Naive thymus-derived CD4-positive, alpha-beta T cell (primary cell): ENCODE results near the gene CEP164. TPM values are rescaled to one million over a fixed set of nuclear protein-coding genes. Genes with fewer than 3 reads are reported as not detected.

Experiments used
- ATAC-seq: fragments of 150-1000 bp; cut with Tn5 transposase; 2 replicates; pipeline ENCODE4 v1.10.0; 2021; ENCODE audit warnings: mild to moderate bottlenecking, moderate library complexity
- CTCF ChIA-PET: fragments of 350-600 bp; sonication (Branson Sonifier 250); formaldehyde crosslinking; loops from one replicate; lab custom pipeline; 2021; ENCODE audit warnings: antibody characterized with exemption; lab: Charles Lee
- POLR2A ChIA-PET: fragments of 350-600 bp; sonication (Branson Sonifier 250); formaldehyde crosslinking; loops from one replicate; lab custom pipeline; 2021; ENCODE audit warnings: antibody characterized with exemption, inconsistent platforms; lab: Charles Lee
- DNase-seq, 9 donors: peaks; one replicate each; pipeline versions ENCODE4 v3.0.0 to v3.0.0-alpha.2; 2020 to 2022; ENCODE audit warnings: mixed read lengths in 1 of 9
- H3K27ac ChIP-seq: one replicate; pipeline ENCODE4 v1.7.0; 2013; ENCODE audit warnings: mild to moderate bottlenecking, low read depth, low read length, moderate library complexity
- H3K27me3 ChIP-seq, 2 donors: one replicate each; pipeline ENCODE4 v1.7.0; 2013; ENCODE audit warnings: low read length in 2 of 2, mild to moderate bottlenecking in 2 of 2, moderate library complexity in 2 of 2; ENCODE audit not compliant: control insufficient read depth in 2 of 2, insufficient read depth in 2 of 2
- H3K36me3 ChIP-seq, 3 experiments: 1 replicate in 2 of 3; 2 replicates in 1 of 3; pipeline ENCODE4 v1.7.0; 2013; ENCODE audit warnings: low read length in 3 of 3, mild to moderate bottlenecking in 3 of 3, moderate library complexity in 1 of 3; ENCODE audit not compliant: insufficient read depth in 3 of 3, control insufficient read depth in 2 of 3
- H3K4me1 ChIP-seq, 2 donors: one replicate each; pipeline ENCODE4 v1.7.0; 2013; ENCODE audit warnings: low read length in 2 of 2, mild to moderate bottlenecking in 2 of 2, moderate library complexity in 1 of 2; ENCODE audit not compliant: control insufficient read depth in 2 of 2, insufficient read depth in 2 of 2
- H3K4me3 ChIP-seq: 2 replicates; pipeline ENCODE4 v1.7.0; 2013; ENCODE audit warnings: mild to moderate bottlenecking, low read length
- H3K9me3 ChIP-seq, 3 experiments: 1 replicate in 2 of 3; 2 replicates in 1 of 3; pipeline ENCODE4 v1.7.0; 2013; ENCODE audit warnings: low read length in 3 of 3; ENCODE audit not compliant: control insufficient read depth in 2 of 3
- H3K27ac Mint-ChIP-seq, 9 donors: one replicate each; pipeline ENCODE4 v1.8.0; 2020 to 2022; ENCODE audit warnings: mixed read lengths in 9 of 9, mild to moderate bottlenecking in 8 of 9, moderate library complexity in 5 of 9, inconsistent platforms in 2 of 9
- H3K27me3 Mint-ChIP-seq, 5 donors: one replicate each; pipeline ENCODE4 v1.8.0; 2021 to 2022; ENCODE audit warnings: mixed read lengths in 5 of 5, mild to moderate bottlenecking in 1 of 5
- H3K36me3 Mint-ChIP-seq, 5 donors: one replicate each; pipeline ENCODE4 v1.8.0; 2020 to 2022; ENCODE audit warnings: mixed read lengths in 5 of 5, mild to moderate bottlenecking in 3 of 5, inconsistent platforms in 1 of 5
- H3K4me1 Mint-ChIP-seq, 7 donors: one replicate each; pipeline ENCODE4 v1.8.0; 2020 to 2022; ENCODE audit warnings: mixed read lengths in 7 of 7, mild to moderate bottlenecking in 3 of 7, inconsistent platforms in 1 of 7
- H3K4me3 Mint-ChIP-seq, 10 donors: one replicate each; pipeline ENCODE4 v1.8.0; 2020 to 2022; ENCODE audit warnings: mild to moderate bottlenecking in 10 of 10, mixed read lengths in 10 of 10, moderate library complexity in 6 of 10, inconsistent platforms in 2 of 10
- H3K9me3 Mint-ChIP-seq, 11 donors: one replicate each; pipeline ENCODE4 v1.8.0; 2020 to 2022; ENCODE audit warnings: mixed read lengths in 11 of 11, mild to moderate bottlenecking in 4 of 11, inconsistent platforms in 1 of 11, moderate library complexity in 1 of 11
- intact Hi-C, 2 donors: fragments of 100-400 bp; cut with micrococcal nuclease; formaldehyde crosslinking; loops; one replicate each; pipeline ENCODE4 v1.15.1; 2023
- polyA plus RNA-seq, 2 donors: library from polyadenylated mRNA; unstranded; fragments of 300-500 nt; fragmentation: Illumina TruSeq; gene quantifications; one replicate each; pipeline ENCODE4 v1.2.3, GENCODE V29; 2021
- total RNA-seq, 6 experiments: library from RNA in 5 of 6; stranded (reverse) in 5 of 6; gene quantifications; 1 replicate in 5 of 6; 2 replicates in 1 of 6; pipeline ENCODE4 v1.2.3 and lab custom pipeline; 2021 to 2026

Gene CEP164
- total and polyA plus RNA-seq, 7 experiments from 2014 or later = 16.2 to 47.6 (median 36.7) TPM

DNA sequence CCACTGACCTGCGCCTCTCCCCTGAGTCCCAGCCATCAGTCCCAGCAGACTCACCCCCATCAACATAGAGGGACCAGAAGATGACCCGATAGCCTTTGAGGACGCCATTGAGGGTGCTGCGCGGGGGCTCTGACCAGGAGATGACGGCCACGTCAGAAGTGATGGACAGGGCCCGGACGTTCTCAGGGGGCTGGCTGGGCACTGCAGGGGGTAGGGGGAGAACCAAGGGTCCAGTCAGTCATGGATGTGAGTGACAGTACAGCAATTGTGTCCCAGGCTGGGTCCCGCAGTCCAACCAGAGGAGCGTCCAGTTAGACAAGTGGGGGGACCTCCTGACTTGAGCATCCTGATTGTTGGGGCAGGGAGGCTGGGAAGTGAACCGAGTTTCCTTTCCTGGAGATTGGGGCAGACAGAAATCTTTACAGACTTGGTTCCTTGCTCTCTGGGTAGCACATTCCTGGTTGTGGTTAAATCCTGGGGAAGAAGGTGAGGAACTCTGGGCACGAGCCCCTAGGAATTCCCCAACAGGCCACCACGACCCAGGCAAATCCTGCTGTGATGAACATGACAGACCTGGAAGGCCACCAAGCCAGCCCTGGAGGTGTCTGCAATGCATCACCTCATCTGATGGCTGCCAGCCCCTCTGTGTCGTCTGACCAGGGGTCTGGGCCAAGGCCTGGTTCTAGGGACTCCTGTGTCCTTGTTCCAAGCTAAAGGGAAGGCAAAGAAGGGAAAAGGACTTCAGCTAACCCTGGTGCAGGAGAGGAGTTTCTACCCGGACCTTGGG is 133.9 kb downstream of the CEP164 start:
- Histone ChIP-seq H3K4me1 (no peaks in the 10 kb centered on the region), H3K4me3 (no peak overlapping the region), H3K27ac (no peak overlapping the region), H3K27me3 (no peaks in the 10 kb centered on the region), H3K9me3 (no peaks in the 10 kb centered on the region), H3K36me3 (no peaks in the 10 kb centered on the region)
- POLR2A ChIA-PET = interaction anchor here (0.6 kb wide), 1 partner anchor 8 kb away, joined by 3 read pairs; no protein-coding TSS in a partner anchor
- no peak overlapping the region for H3K27ac Mint-ChIP-seq
- H3K36me3 Mint-ChIP-seq = no peaks in the 10 kb centered on the region
- ATAC-seq = no peak
- peaks cover 0 to 5% (median 0%) of the 10 kb centered on the region in 5 donors for H3K27me3 Mint-ChIP-seq
- CTCF ChIA-PET = no interaction called here
- H3K9me3 Mint-ChIP-seq = peaks cover 0 to 1% (median 0%) of the 10 kb centered on the region in 11 donors
- H3K4me1 Mint-ChIP-seq = peaks cover 0 to 2% (median 0%) of the 10 kb centered on the region in 7 donors
- no peak overlapping the region for H3K4me3 Mint-ChIP-seq
- intact Hi-C loops = no loop called here
- no peak for DNase-seq

DNA sequence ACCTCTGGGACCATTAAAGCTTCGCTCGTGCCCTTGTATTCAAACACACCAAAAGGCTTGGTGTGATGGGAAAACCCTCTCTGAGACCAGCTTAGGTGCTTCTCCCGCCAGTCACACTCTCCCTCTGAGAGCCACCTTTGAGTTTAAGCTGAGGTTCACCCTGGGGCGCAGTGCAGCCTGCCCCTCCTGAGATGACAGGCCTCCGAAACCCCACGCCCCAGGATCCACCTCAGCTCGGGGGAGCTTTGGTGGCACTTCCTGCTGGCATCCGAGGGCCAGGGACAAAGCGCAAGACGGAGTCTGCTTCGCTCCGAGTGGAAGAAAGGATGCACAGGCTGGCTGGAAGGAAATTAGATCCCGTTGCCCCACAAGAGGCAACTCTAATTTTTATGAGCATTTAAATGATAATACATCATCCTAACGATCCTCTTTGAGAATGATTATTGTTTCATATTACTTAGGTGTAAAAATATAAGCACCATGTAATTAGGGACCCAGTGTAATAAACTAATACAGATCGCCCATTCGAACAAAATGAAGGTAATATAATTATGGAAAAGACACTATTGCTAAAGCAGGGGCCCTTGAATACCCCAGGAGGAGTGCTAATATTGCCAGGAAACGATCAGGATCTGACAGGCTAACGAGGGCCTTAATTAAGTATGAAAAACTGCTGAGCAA is 134.7 kb downstream of the CEP164 start:
- no peak overlapping the region for H3K27ac Mint-ChIP-seq
- no peaks in the 10 kb centered on the region for H3K36me3 Mint-ChIP-seq
- H3K36me3 ChIP-seq = no peaks in the 10 kb centered on the region
- peaks cover 0 to 5% (median 0%) of the 10 kb centered on the region in 5 donors for H3K27me3 Mint-ChIP-seq
- DNase-seq (no peak), ATAC-seq (no peak)
- H3K27ac ChIP-seq = no peak overlapping the region
- H3K9me3 ChIP-seq = no peaks in the 10 kb centered on the region
- CTCF ChIA-PET = no interaction called here
- H3K27me3 ChIP-seq = no peaks in the 10 kb centered on the region
- H3K4me1 Mint-ChIP-seq = peaks cover 0 to 2% (median 0%) of the 10 kb centered on the region in 7 donors
- intact Hi-C loops = no loop called here
- H3K4me3 Mint-ChIP-seq = no peak overlapping the region
- POLR2A ChIA-PET = no interaction called here
- H3K4me1 ChIP-seq = no peaks in the 10 kb centered on the region
- peaks cover 0 to 1% (median 0%) of the 10 kb centered on the region in 11 donors for H3K9me3 Mint-ChIP-seq
- no peak overlapping the region for H3K4me3 ChIP-seq

DNA sequence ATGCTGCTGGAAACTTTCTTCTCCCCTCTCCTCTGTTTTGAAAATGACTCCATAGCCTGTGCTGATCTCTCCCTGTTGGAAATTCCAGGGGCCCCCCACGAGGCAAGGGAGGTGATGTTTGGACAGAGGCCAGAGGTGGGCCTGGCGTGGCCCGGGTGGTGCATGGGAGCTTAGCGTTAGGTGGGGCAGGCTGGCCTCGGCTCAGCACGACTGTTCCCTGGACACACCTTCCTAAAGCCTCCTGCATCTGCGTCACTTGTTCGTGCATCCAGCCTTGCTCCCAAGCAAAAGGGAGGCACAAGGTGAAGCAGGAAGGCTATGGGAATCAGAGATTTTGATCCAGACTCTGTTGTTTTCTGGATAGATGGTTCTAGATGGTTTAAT is 135.2 kb downstream of the CEP164 start:
- no peaks in the 10 kb centered on the region for H3K4me1 ChIP-seq
- ChIA-PET CTCF (no interaction called here), POLR2A (no interaction called here)
- H3K27me3 ChIP-seq = no peaks in the 10 kb centered on the region
- H3K27me3 Mint-ChIP-seq = peaks cover 0 to 5% (median 0%) of the 10 kb centered on the region in 5 donors
- no peaks in the 10 kb centered on the region for H3K9me3 ChIP-seq
- peaks cover 0 to 2% (median 0%) of the 10 kb centered on the region in 7 donors for H3K4me1 Mint-ChIP-seq
- H3K9me3 Mint-ChIP-seq = peaks cover 0 to 1% (median 0%) of the 10 kb centered on the region in 11 donors
- H3K36me3 ChIP-seq = no peaks in the 10 kb centered on the region
- no peaks in the 10 kb centered on the region for H3K36me3 Mint-ChIP-seq
- H3K4me3 Mint-ChIP-seq = no peak overlapping the region
- H3K4me3 ChIP-seq = no peak overlapping the region
- intact Hi-C loops = no loop called here
- no peak overlapping the region for H3K27ac Mint-ChIP-seq
- ATAC-seq (no peak), DNase-seq (no peak)
- no peak overlapping the region for H3K27ac ChIP-seq

Other genes starting within 250 kb of the CEP164 start
- 10 to 100 TPM; 34.4 to 85.2 (median 67.0) TPM for gene SIK3, start 229.4 kb upstream of the CEP164 start, total RNA-seq
- 10 to 100 TPM; 13.3 to 24.0 TPM for gene SIK3, start 229.4 kb upstream of the CEP164 start, polyA plus RNA-seq
- 10 to 100 TPM; 48.9 to 62.0 (median 55.8) TPM for gene PAFAH1B2, start 183.6 kb upstream of the CEP164 start, total RNA-seq
- gene PAFAH1B2, start 183.6 kb upstream of the CEP164 start, polyA plus RNA-seq = 10 to 100 TPM; 13.6 to 18.2 TPM
- 100 to 1,000 TPM in 2 of 5 experiments, 10 to 100 TPM in 3; 31.7 to 187 (median 60.5) TPM for gene SIDT2, start 149.1 kb upstream of the CEP164 start, total RNA-seq
- gene SIDT2, start 149.1 kb upstream of the CEP164 start, polyA plus RNA-seq = 1 to 10 TPM; 2.3 to 3.1 TPM
- 10 to 100 TPM in 4 of 5 experiments, 1 to 10 TPM in 1; 6.4 to 28.0 (median 18.2) TPM for gene TAGLN, start 128.5 kb upstream of the CEP164 start, total RNA-seq
- 1 to 10 TPM in 1 of 2 donors, under 1 TPM in 1; 0.32 to 1.0 TPM for gene TAGLN, start 128.5 kb upstream of the CEP164 start, polyA plus RNA-seq
- gene PCSK7, start 95.8 kb upstream of the CEP164 start, total RNA-seq = 100 to 1,000 TPM; 196 to 319 (median 312) TPM
- gene PCSK7, start 95.8 kb upstream of the CEP164 start, polyA plus RNA-seq = 10 to 100 TPM; 45.4 to 71.4 TPM
- gene RNF214, start 95.2 kb upstream of the CEP164 start, total RNA-seq = 10 to 100 TPM; 16.6 to 36.0 (median 24.0) TPM
- gene RNF214, start 95.2 kb upstream of the CEP164 start, polyA plus RNA-seq = 10 to 100 TPM in 1 of 2 donors, 1 to 10 TPM in 1; 9.7 to 10.2 TPM
- 10 to 100 TPM in 2 of 5 experiments, 1 to 10 TPM in 3; 4.2 to 13.2 (median 7.7) TPM for gene BACE1-AS, start 36.5 kb upstream of the CEP164 start, total RNA-seq
- gene BACE1-AS, start 36.5 kb upstream of the CEP164 start, polyA plus RNA-seq = 1 to 10 TPM in 1 of 2 donors, under 1 TPM in 1; 0.82 to 1.5 TPM
- 1 to 10 TPM in 1 of 5 experiments, under 1 TPM in 4; 0.27 to 2.0 (median 0.34) TPM for gene BACE1, start 11.6 kb upstream of the CEP164 start, total RNA-seq
- under 1 TPM; 0.23 to 0.37 TPM for gene BACE1, start 11.6 kb upstream of the CEP164 start, polyA plus RNA-seq